DND-41 (cell line): ENCODE measurements around the gene DYNLT2B.

ENCODE experiments used
- CTCF ChIP-seq: IDR thresholded peaks from 2 replicates; pipeline ENCODE4 v1.5.1; 2012; ENCODE audit warnings: borderline replicate concordance, low read length, moderate library complexity, mild to moderate bottlenecking; ENCODE audit not compliant: poor library complexity, severe bottlenecking; ENCODE audit errors: extremely low read depth
- EZH2 ChIP-seq: IDR thresholded peaks from 3 replicates; pipeline ENCODE4 v1.6.1; 2012; ENCODE audit warnings: borderline replicate concordance, low read depth, mild to moderate bottlenecking, moderate library complexity, low read length, inconsistent platforms; ENCODE audit not compliant: severe bottlenecking

- TF ChIP-seq CTCF, result no peak
- no peak for TF ChIP-seq EZH2
These were observed 30.4 kb downstream of the DYNLT2B start, which contains the start of gene PCYT1A for GRCh38 chr3:196287440-196288140.
